IMR-90 (cell line): Measurements from ENCODE around the gene KDM8. TPM values are rescaled to one million over a fixed set of nuclear protein-coding genes. Genes with fewer than 3 reads are reported as not detected.

Experiments
- ATAC-seq: fragments of 200-7000 bp; cut with Tn5 transposase; 2 replicates; pipeline ENCODE4 v1.9.1; 2020; ENCODE audit warnings: low read depth, mild to moderate bottlenecking, moderate library complexity
- BruUV-seq: library from RNA; stranded (reverse); fragments of 400-500 nt; replicated peaks from 2 replicates; lab custom pipeline; 2021; lab: Mats Ljungman, UMichigan
- CTCF ChIA-PET: fragments of 300-600 bp; formaldehyde crosslinking; extraction: SDS; loops from one replicate; lab custom pipeline; 2021; ENCODE audit warnings: antibody characterized with exemption; lab: Yijun Ruan, JAX
- POLR2A ChIA-PET: fragments of 300-600 bp; sonication (Branson Sonifier 250); formaldehyde crosslinking; loops from one replicate; lab custom pipeline; 2022; ENCODE audit warnings: antibody characterized with exemption; ENCODE audit not compliant: unreplicated experiment; lab: Charles Lee
- DNase-seq: peaks from one replicate; pipeline ENCODE4 v3.0.0; 2013
- H2AFZ ChIP-seq: replicated peaks from 2 replicates; pipeline ENCODE3; 2013; ENCODE audit warnings: low read length, mild to moderate bottlenecking; ENCODE audit not compliant: poor library complexity
- H2AK5ac ChIP-seq: 2 replicates; pipeline ENCODE4 v1.6.1; 2013; ENCODE audit warnings: low read depth, low read length, inconsistent platforms
- H2AK9ac ChIP-seq: replicated peaks from 2 replicates; pipeline ENCODE3; 2013; ENCODE audit warnings: mild to moderate bottlenecking, low read depth, low read length, moderate library complexity; ENCODE audit not compliant: poor library complexity
- H2BK120ac ChIP-seq: 2 replicates; pipeline ENCODE4 v1.6.1; 2013; ENCODE audit warnings: low read depth, low read length, inconsistent platforms
- H2BK15ac ChIP-seq: 3 replicates; pipeline ENCODE4 v1.6.1; 2013; ENCODE audit warnings: low read depth, low read length, inconsistent platforms
- H2BK20ac ChIP-seq: 2 replicates; pipeline ENCODE4 v1.6.1; 2013; ENCODE audit warnings: low read depth, mild to moderate bottlenecking, inconsistent platforms, low read length, moderate library complexity
- H2BK5ac ChIP-seq: 2 replicates; pipeline ENCODE4 v1.6.1; 2013; ENCODE audit warnings: mild to moderate bottlenecking, low read depth, low read length, inconsistent platforms; ENCODE audit not compliant: poor library complexity, severe bottlenecking
- H3K14ac ChIP-seq: replicated peaks from 2 replicates; pipeline ENCODE4 v1.6.1; 2013; ENCODE audit warnings: low read depth, low read length, inconsistent platforms
- H3K18ac ChIP-seq: 2 replicates; pipeline ENCODE4 v1.6.1; 2013; ENCODE audit warnings: low read depth, low read length, control low read depth
- H3K23ac ChIP-seq: 2 replicates; pipeline ENCODE4 v1.6.1; 2013; ENCODE audit warnings: low read depth, low read length, inconsistent platforms
- H3K27ac ChIP-seq: 2 replicates; pipeline ENCODE4 v1.5.1; 2013; ENCODE audit warnings: mild to moderate bottlenecking, control low read depth, low read length; ENCODE audit not compliant: insufficient read depth
- H3K27me3 ChIP-seq: 2 replicates; pipeline ENCODE4 v1.6.1; 2013; ENCODE audit warnings: low read length; ENCODE audit not compliant: control insufficient read depth, insufficient read depth
- H3K36me3 ChIP-seq: 2 replicates; pipeline ENCODE4 v1.6.1; 2013; ENCODE audit warnings: low read length, mixed read lengths; ENCODE audit not compliant: control insufficient read depth, insufficient read depth
- H3K4ac ChIP-seq: 2 replicates; pipeline ENCODE4 v1.6.1; 2013; ENCODE audit warnings: low read depth, low read length, inconsistent platforms
- H3K4me1 ChIP-seq: 2 replicates; pipeline ENCODE4 v1.6.1; 2013; ENCODE audit warnings: low read length, mixed read lengths; ENCODE audit not compliant: control insufficient read depth, insufficient read depth
- H3K4me2 ChIP-seq: 2 replicates; pipeline ENCODE4 v1.6.1; 2013; ENCODE audit warnings: low read depth, mild to moderate bottlenecking, control low read depth, low read length, moderate library complexity
- H3K4me3 ChIP-seq: 2 replicates; pipeline ENCODE4 v1.5.1; 2013; ENCODE audit warnings: low read depth, mild to moderate bottlenecking, control low read depth, low read length, moderate library complexity; ENCODE audit not compliant: insufficient read depth
- H3K56ac ChIP-seq: 2 replicates; pipeline ENCODE4 v1.6.1; 2013; ENCODE audit warnings: low read length, inconsistent platforms; ENCODE audit not compliant: insufficient read depth; ENCODE audit errors: extremely low read depth
- H3K79me1 ChIP-seq, 2 experiments: 2 replicates each; pipeline ENCODE4 v1.6.1; 2013; ENCODE audit warnings: low read length in 2 of 2, inconsistent platforms in 1 of 2, low read depth in 1 of 2
- H3K9ac ChIP-seq: 2 replicates; pipeline ENCODE4 v1.6.1; 2013; ENCODE audit warnings: low read depth, low read length, control low read depth
- H3K9me1 ChIP-seq: 2 replicates; pipeline ENCODE4 v1.6.1; 2013; ENCODE audit warnings: low read length, inconsistent platforms; ENCODE audit not compliant: insufficient read depth
- H3K9me3 ChIP-seq: 2 replicates; pipeline ENCODE4 v1.6.1; 2013; ENCODE audit warnings: low read length; ENCODE audit not compliant: control insufficient read depth, insufficient read depth
- H4K20me1 ChIP-seq: 2 replicates; pipeline ENCODE4 v1.6.1; 2013; ENCODE audit warnings: low read length, inconsistent platforms; ENCODE audit not compliant: insufficient read depth
- H4K5ac ChIP-seq: 2 replicates; pipeline ENCODE4 v1.6.1; 2013; ENCODE audit warnings: mild to moderate bottlenecking, low read depth, low read length, control low read depth
- H4K8ac ChIP-seq, 2 experiments: 2 replicates each; pipeline ENCODE4 v1.6.1; 2013; ENCODE audit warnings: low read depth in 2 of 2, low read length in 2 of 2, control low read depth in 1 of 2, inconsistent platforms in 1 of 2
- H4K91ac ChIP-seq: 2 replicates; pipeline ENCODE4 v1.6.1; 2013; ENCODE audit warnings: low read depth, low read length, inconsistent platforms; ENCODE audit not compliant: insufficient read depth
- CEBPB ChIP-seq: IDR thresholded peaks from 2 replicates; pipeline ENCODE4 v1.6.1; 2012; ENCODE audit warnings: low read depth, low read length, improper control_type of control experiment
- CHD1 ChIP-seq: IDR thresholded peaks from 2 replicates; pipeline ENCODE4 v1.6.1; 2012; ENCODE audit warnings: low read depth, low read length, improper control_type of control experiment
- CTCF ChIP-seq: conservative IDR thresholded peaks from 2 replicates; pipeline ENCODE4 v1.5.1; 2012; ENCODE audit warnings: mild to moderate bottlenecking, low read depth, low read length, improper control_type of control experiment
- ELK1 ChIP-seq: fragments of 150-350 bp; IDR thresholded peaks from 2 replicates; pipeline ENCODE4 v1.6.1; 2016; ENCODE audit warnings: low read depth, mild to moderate bottlenecking, low read length, moderate library complexity, borderline replicate concordance
- FOS ChIP-seq: fragments of 150-350 bp; IDR thresholded peaks from 2 replicates; pipeline ENCODE4 v1.6.1; 2016; ENCODE audit warnings: low read depth, low read length
- MXI1 ChIP-seq: IDR thresholded peaks from 2 replicates; pipeline ENCODE4 v1.6.1; 2012; ENCODE audit warnings: low read depth, mild to moderate bottlenecking, low read length, moderate library complexity, borderline replicate concordance
- NFE2L2 ChIP-seq: fragments of 150-350 bp; IDR thresholded peaks from 2 replicates; pipeline ENCODE4 v1.6.1; 2016; ENCODE audit warnings: low read depth, mild to moderate bottlenecking, low read length
- RAD21 ChIP-seq: IDR thresholded peaks from 2 replicates; pipeline ENCODE4 v1.6.1; 2012; ENCODE audit warnings: low read length, improper control_type of control experiment
- RCOR1 ChIP-seq: IDR thresholded peaks from 2 replicates; pipeline ENCODE4 v1.6.1; 2012; ENCODE audit warnings: mild to moderate bottlenecking, low read length, improper control_type of control experiment; ENCODE audit not compliant: insufficient replicate concordance
- RFX5 ChIP-seq: IDR thresholded peaks from 2 replicates; pipeline ENCODE4 v1.8.0; 2012; ENCODE audit warnings: low read depth, mild to moderate bottlenecking, low read length, moderate library complexity
- SMC3 ChIP-seq: fragments of 150-350 bp; IDR thresholded peaks from 2 replicates; pipeline ENCODE4 v1.6.1; 2016; ENCODE audit warnings: low read depth, mild to moderate bottlenecking, antibody characterized with exemption, low read length, moderate library complexity
- USF2 ChIP-seq: fragments of 150-350 bp; IDR thresholded peaks from 2 replicates; pipeline ENCODE4 v1.6.1; 2017; ENCODE audit warnings: mild to moderate bottlenecking, antibody characterized with exemption, low read length, low read depth
- whole genome bisulfite sequencing, 2 experiments: methylation state at CpG; one replicate each; pipeline versions ENCODE4 v1.1.5 to v1.1.7; 2013; ENCODE audit warnings: missing lambda C conversion rate in 2 of 2; ENCODE audit not compliant: insufficient read length in 1 of 2; ENCODE audit errors: extremely low coverage in 2 of 2; 5-methylcytosine and 5-hydroxymethylcytosine counted together
- dilution Hi-C: fragments of 300-500 bp; cut with HindIII; formaldehyde crosslinking; loops from one replicate; pipeline ENCODE4 v1.14.3; 2018; ENCODE audit warnings: low sequenced_read_pairs; ENCODE audit not compliant: unreplicated experiment
- in situ Hi-C: fragments of 300-500 bp; cut with MboI; formaldehyde crosslinking; loops from 3 replicates; pipeline ENCODE4 v1.14.3; 2019; ENCODE audit warnings: low sequenced_read_pairs, inconsistent platforms, mixed read lengths
- intact Hi-C: fragments of 100-400 bp; cut with micrococcal nuclease; formaldehyde crosslinking; loops from 2 replicates; pipeline ENCODE4 v1.10.0; 2022
- polyA plus RNA-seq, 3 experiments: library from polyadenylated mRNA; depleted of rRNA; stranded (reverse); fragments of >200 nt; gene quantifications; 2 replicates each; pipeline ENCODE4 v1.2.3, GENCODE V29; 2012; ENCODE audit warnings: low replicate concordance in 1 of 3
- total RNA-seq: library from RNA; depleted of rRNA; stranded (reverse); fragments of >200 nt; gene quantifications from 2 replicates; pipeline ENCODE4 v1.2.3, GENCODE V29; 2012

KDM8 gene
- total and polyA plus RNA-seq, 2 of the 4 experiments (the other 2 are of a cell fraction), result 3.2 to 3.8 TPM

- TF ChIP-seq MXI1 (no peak), ELK1 (no peak), USF2 (no peak), CEBPB (no peak), FOS (no peak), RFX5 (no peak), SMC3 (no peak), RCOR1 (no peak), NFE2L2 (no peak), RAD21 (no peak), CTCF (no peak), CHD1 (no peak)
- intact Hi-C loops (no loop called here), dilution Hi-C loops (no loop called here), in situ Hi-C loops (no loop called here)
- H3K14ac ChIP-seq, result no peak overlapping the region
- no peak overlapping the region for H3K18ac ChIP-seq
- H4K5ac ChIP-seq, result no peak overlapping the region
- H3K56ac ChIP-seq, result no peak overlapping the region
- H3K9me1 ChIP-seq, result peaks cover 4% of the 10 kb centered on the region; the same call in 1 of the 2 replicates
- no peak overlapping the region for H2BK20ac ChIP-seq
- H2AK9ac ChIP-seq, result no peak overlapping the region
- no CpG with 5 or more reads among the region's 2 CpGs for WGBS, 2 experiments
- no peaks in the 10 kb centered on the region for H3K79me1 ChIP-seq
- no peaks in the 10 kb centered on the region for H4K20me1 ChIP-seq
- peaks cover 14% of the 10 kb centered on the region for H3K27me3 ChIP-seq
- H3K4me2 ChIP-seq, result no peak overlapping the region
- H4K91ac ChIP-seq, result no peak overlapping the region
- BruUV-seq, result no TSS peak
- ATAC-seq (no peak), DNase-seq (no peak)
- no peaks in the 10 kb centered on the region for H3K4me1 ChIP-seq
- H3K9ac ChIP-seq, result no peak overlapping the region
- no peak overlapping the region for H3K4me3 ChIP-seq
- no peak overlapping the region for H3K4ac ChIP-seq
- POLR2A ChIA-PET, result no interaction called here
- H2BK15ac ChIP-seq, result no peak overlapping the region
- H3K36me3 ChIP-seq, result no peaks in the 10 kb centered on the region
- no peak overlapping the region for H2AK5ac ChIP-seq
- no peak overlapping the region for H3K27ac ChIP-seq
- H3K9me3 ChIP-seq, result no peaks in the 10 kb centered on the region
- no peak overlapping the region for H2BK5ac ChIP-seq
- H2BK120ac ChIP-seq, result no peak overlapping the region
- CTCF ChIA-PET, result interaction anchor here (1.2 kb wide), 1 partner anchor 9 kb away, joined by 4 read pairs; no protein-coding TSS in a partner anchor
- H2AFZ ChIP-seq, result no peak overlapping the region
- H4K8ac ChIP-seq, result no peak overlapping the region
- no peak overlapping the region for H3K23ac ChIP-seq
These were observed 14.7 kb upstream of the KDM8 start for GRCh38 chr16:27188633-27189032.
